Left hindlimb (tissue), 1 donor: Measurements from ENCODE around the gene TMEM89.

ENCODE experiments used
- DNase-seq: peaks from one replicate; pipeline ENCODE4 v3.0.0-alpha.2; 2018

The TMEM89 gene

GRCh38 chr3:48641396-48641795 lies 19.8 kb upstream of the TMEM89 start:
- no peak for DNase-seq

- no peak for DNase-seq
Observed at GRCh38 chr3:48639944-48640606, 18.5 kb upstream of the TMEM89 start.

- no peak for DNase-seq
Observed at GRCh38 chr3:48637305-48637704, 15.7 kb upstream of the TMEM89 start.

GRCh38 chr3:48636149-48636655 lies 14.6 kb upstream of the TMEM89 start:
- no peak for DNase-seq

- peak; percentile 98 for DNase-seq
Observed at GRCh38 chr3:48635222-48636021, 13.9 kb upstream of the TMEM89 start, which contains the start of gene SLC26A6. Gene SLC26A6, minus strand, starts transcription at chr3:48635461. Its CDS starts 68 bp downstream, at chr3:48635393.

GRCh38 chr3:48634661-48635221 lies 13.2 kb upstream of the TMEM89 start:
- DNase-seq, result no peak

- DNase-seq, result no peak
Observed at GRCh38 chr3:48633743-48634142, 12.2 kb upstream of the TMEM89 start.

GRCh38 chr3:48633256-48633655 lies 11.7 kb upstream of the TMEM89 start:
- DNase-seq, result no peak

- no peak for DNase-seq
Observed at GRCh38 chr3:48631516-48632448, 10.2 kb upstream of the TMEM89 start.

GRCh38 chr3:48630833-48631232 lies 9.3 kb upstream of the TMEM89 start:
- DNase-seq, result no peak

GRCh38 chr3:48630407-48630806 lies 8.8 kb upstream of the TMEM89 start:
- peak; percentile 4 for DNase-seq

- DNase-seq, result no peak
Observed at GRCh38 chr3:48629894-48630293, 8.3 kb upstream of the TMEM89 start.

GRCh38 chr3:48628277-48629017 lies 6.9 kb upstream of the TMEM89 start:
- DNase-seq, result no peak

GRCh38 chr3:48625600-48625999 lies 4.0 kb upstream of the TMEM89 start:
- no peak for DNase-seq

GRCh38 chr3:48624767-48625166 lies 3.2 kb upstream of the TMEM89 start:
- DNase-seq, result no peak

- no peak for DNase-seq
Observed at GRCh38 chr3:48623851-48624547, 2.4 kb upstream of the TMEM89 start.

GRCh38 chr3:48619541-48620524 lies 1.7 kb downstream of the TMEM89 start:
- no peak for DNase-seq

- DNase-seq, result no peak
Observed at GRCh38 chr3:48617559-48617958, 4.0 kb downstream of the TMEM89 start.

- no peak for DNase-seq
Observed at GRCh38 chr3:48614044-48614443, 7.5 kb downstream of the TMEM89 start.

GRCh38 chr3:48612309-48612708 lies 9.3 kb downstream of the TMEM89 start:
- no peak for DNase-seq
